MCF 10A (cell line): ENCODE results near the gene RNF157. TPM values are rescaled to one million over a fixed set of nuclear protein-coding genes. Genes with fewer than 3 reads are reported as not detected.

Experiments used
- BruUV-seq: library from RNA; stranded (reverse); fragments of 400-500 nt; replicated peaks from 2 replicates; lab custom pipeline; 2021; lab: Mats Ljungman, UMichigan
- CTCF ChIA-PET: fragments of 300-600 bp; sonication (Branson Sonifier 250); formaldehyde crosslinking; extraction: SDS; loops from one replicate; lab custom pipeline; 2021; ENCODE audit warnings: antibody characterized with exemption, inconsistent platforms; lab: Yijun Ruan, JAX
- POLR2A ChIA-PET: fragments of 300-600, 350-650 bp; sonication (Branson Sonifier 250); formaldehyde crosslinking; extraction: SDS; loops from one replicate; lab custom pipeline; 2020; ENCODE audit warnings: antibody characterized with exemption, inconsistent platforms; lab: Yijun Ruan, JAX
- DNase-seq: peaks from one replicate; pipeline ENCODE4 v3.0.0-alpha.2; 2018; ENCODE audit not compliant: unreplicated experiment
- H3K27ac Mint-ChIP-seq: one replicate; pipeline ENCODE4 v1.8.0; 2022; ENCODE audit warnings: mild to moderate bottlenecking, low read depth, mixed read lengths; ENCODE audit not compliant: unreplicated experiment
- H3K27me3 Mint-ChIP-seq: one replicate; pipeline ENCODE4 v1.8.0; 2022; ENCODE audit warnings: mixed read lengths; ENCODE audit not compliant: insufficient read depth, unreplicated experiment
- H3K36me3 Mint-ChIP-seq: one replicate; pipeline ENCODE4 v1.8.0; 2022; ENCODE audit warnings: mild to moderate bottlenecking, moderate library complexity, mixed read lengths; ENCODE audit not compliant: insufficient read depth, unreplicated experiment
- H3K4me1 Mint-ChIP-seq: one replicate; pipeline ENCODE4 v1.8.0; 2022; ENCODE audit warnings: mixed read lengths; ENCODE audit not compliant: insufficient read depth, unreplicated experiment
- H3K4me3 Mint-ChIP-seq: one replicate; pipeline ENCODE4 v1.8.0; 2022; ENCODE audit warnings: mild to moderate bottlenecking, moderate library complexity, mixed read lengths; ENCODE audit not compliant: unreplicated experiment
- H3K9me3 Mint-ChIP-seq: one replicate; pipeline ENCODE4 v1.8.0; 2022; ENCODE audit warnings: mixed read lengths; ENCODE audit not compliant: unreplicated experiment
- intact Hi-C: fragments of 100-400 bp; cut with micrococcal nuclease; formaldehyde crosslinking; loops from 2 replicates; pipeline ENCODE4 v1.14.1; 2022
- total RNA-seq: library from RNA; stranded (reverse); gene quantifications from 2 replicates; pipeline ENCODE4 v1.2.3, GENCODE V29; 2022
- TF ChIP-seq, protein P1 (sequence below): fragments of 200-600 bp; IDR thresholded peaks from one replicate; pipeline ENCODE4 v1.8.0; 2022; ENCODE audit warnings: antibody characterized with exemption, mild to moderate bottlenecking; ENCODE audit not compliant: unreplicated experiment

Gene RNF157
- total RNA-seq, 1 experiment from 2014 or later, result 0.44 TPM

DNA sequence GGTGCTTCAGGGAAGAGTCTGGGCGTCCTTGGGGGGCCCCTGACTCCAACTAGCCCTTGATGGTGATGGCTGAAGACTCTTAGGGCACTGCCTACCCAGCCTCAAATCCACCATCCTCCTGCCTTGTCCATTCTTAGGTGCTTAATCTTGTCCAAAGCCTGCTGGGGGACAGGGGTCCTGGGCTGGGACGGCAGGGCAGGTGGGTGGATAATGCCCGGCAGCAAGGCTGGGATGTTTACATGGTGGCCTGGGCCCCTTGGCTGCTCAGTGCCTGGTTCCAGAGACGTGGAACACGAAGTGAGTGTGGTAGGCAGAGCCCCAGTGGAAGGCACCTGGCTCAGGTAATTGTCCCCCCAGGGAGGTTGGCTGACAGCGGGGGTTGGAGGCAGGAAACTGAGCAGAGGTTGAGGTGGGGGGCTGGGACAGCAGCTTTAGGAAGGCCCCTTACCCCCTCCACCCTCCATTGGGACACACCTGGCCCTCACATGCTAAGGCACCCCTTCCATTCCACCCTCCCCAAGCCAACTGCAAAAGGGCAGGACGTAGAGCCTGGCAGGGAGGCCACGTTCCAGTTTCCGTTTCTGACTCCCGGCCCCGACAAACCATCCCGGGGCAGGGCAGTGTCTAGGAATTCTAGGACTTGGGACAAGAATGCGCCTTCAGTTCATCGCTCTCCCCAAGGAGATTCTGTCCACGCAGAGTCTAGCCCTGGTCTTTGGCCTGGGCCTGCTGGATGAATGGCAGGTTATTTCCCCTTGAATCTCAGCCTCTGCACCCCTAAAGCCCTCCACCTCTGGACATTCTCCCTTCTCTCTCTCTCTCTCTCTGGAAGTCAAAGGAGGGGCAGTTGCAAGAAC is 101.2 kb downstream of the RNF157 start:
- BruUV-seq, result no TSS peak
- DNase-seq, result no peak
- Mint-ChIP-seq H3K27me3 (no peaks in the 10 kb centered on the region), H3K4me1 (no peaks in the 10 kb centered on the region), H3K36me3 (no peaks in the 10 kb centered on the region), H3K4me3 (no peak overlapping the region), H3K9me3 (no peaks in the 10 kb centered on the region), H3K27ac (no peak overlapping the region)
- intact Hi-C loops, result no loop called here
- TF ChIP-seq, protein P1, sequence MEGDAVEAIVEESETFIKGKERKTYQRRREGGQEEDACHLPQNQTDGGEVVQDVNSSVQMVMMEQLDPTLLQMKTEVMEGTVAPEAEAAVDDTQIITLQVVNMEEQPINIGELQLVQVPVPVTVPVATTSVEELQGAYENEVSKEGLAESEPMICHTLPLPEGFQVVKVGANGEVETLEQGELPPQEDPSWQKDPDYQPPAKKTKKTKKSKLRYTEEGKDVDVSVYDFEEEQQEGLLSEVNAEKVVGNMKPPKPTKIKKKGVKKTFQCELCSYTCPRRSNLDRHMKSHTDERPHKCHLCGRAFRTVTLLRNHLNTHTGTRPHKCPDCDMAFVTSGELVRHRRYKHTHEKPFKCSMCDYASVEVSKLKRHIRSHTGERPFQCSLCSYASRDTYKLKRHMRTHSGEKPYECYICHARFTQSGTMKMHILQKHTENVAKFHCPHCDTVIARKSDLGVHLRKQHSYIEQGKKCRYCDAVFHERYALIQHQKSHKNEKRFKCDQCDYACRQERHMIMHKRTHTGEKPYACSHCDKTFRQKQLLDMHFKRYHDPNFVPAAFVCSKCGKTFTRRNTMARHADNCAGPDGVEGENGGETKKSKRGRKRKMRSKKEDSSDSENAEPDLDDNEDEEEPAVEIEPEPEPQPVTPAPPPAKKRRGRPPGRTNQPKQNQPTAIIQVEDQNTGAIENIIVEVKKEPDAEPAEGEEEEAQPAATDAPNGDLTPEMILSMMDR, result no peak
- ChIA-PET POLR2A (no interaction called here), CTCF (interaction anchor here (0.6 kb wide), 1 partner anchor 615 kb away, joined by 4 read pairs; no protein-coding TSS in a partner anchor)

DNA sequence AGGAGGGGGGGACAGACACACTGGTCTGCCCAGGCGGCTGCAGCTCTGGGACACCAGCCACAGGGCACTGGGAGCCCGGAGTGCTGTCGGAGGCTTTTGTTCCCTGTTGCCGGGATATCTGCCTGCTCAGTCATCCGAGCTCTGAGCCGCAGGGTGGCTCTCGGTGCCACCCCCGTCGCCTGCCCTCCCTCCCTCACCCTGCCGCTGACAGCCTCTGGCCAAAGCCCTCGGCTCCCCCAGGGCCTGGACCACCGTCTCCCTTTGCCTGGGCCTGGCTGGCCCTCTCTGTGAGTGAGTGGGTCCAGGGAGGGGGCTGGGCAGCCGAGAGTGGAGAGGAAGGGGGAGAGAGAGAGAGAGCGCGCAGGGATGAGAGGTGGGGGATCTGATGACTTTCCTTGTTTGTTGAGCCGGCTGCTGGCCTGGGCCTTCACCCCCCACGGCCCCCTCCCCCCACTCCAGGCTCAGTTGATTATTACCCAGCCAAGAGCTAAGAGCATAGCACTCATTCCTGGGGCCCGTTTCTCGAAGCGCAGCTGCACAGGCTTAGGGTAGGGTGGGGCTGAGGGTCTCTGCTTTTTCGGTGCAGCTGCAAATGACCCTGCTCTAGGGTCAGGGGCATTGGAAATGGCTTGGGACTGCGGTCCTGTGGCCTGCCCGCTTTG is 101.9 kb downstream of the RNF157 start:
- H3K9me3 Mint-ChIP-seq, result no peaks in the 10 kb centered on the region
- no peak overlapping the region for H3K4me3 Mint-ChIP-seq
- CTCF ChIA-PET, result interaction anchor here (0.6 kb wide), 1 partner anchor 615 kb away, joined by 4 read pairs; no protein-coding TSS in a partner anchor
- no peaks in the 10 kb centered on the region for H3K4me1 Mint-ChIP-seq
- no peak for DNase-seq
- TF ChIP-seq, protein P1, result no peak
- no peaks in the 10 kb centered on the region for H3K36me3 Mint-ChIP-seq
- no peak overlapping the region for H3K27ac Mint-ChIP-seq
- BruUV-seq, result no TSS peak
- intact Hi-C loops, result no loop called here
- no peaks in the 10 kb centered on the region for H3K27me3 Mint-ChIP-seq
- POLR2A ChIA-PET, result no interaction called here

DNA sequence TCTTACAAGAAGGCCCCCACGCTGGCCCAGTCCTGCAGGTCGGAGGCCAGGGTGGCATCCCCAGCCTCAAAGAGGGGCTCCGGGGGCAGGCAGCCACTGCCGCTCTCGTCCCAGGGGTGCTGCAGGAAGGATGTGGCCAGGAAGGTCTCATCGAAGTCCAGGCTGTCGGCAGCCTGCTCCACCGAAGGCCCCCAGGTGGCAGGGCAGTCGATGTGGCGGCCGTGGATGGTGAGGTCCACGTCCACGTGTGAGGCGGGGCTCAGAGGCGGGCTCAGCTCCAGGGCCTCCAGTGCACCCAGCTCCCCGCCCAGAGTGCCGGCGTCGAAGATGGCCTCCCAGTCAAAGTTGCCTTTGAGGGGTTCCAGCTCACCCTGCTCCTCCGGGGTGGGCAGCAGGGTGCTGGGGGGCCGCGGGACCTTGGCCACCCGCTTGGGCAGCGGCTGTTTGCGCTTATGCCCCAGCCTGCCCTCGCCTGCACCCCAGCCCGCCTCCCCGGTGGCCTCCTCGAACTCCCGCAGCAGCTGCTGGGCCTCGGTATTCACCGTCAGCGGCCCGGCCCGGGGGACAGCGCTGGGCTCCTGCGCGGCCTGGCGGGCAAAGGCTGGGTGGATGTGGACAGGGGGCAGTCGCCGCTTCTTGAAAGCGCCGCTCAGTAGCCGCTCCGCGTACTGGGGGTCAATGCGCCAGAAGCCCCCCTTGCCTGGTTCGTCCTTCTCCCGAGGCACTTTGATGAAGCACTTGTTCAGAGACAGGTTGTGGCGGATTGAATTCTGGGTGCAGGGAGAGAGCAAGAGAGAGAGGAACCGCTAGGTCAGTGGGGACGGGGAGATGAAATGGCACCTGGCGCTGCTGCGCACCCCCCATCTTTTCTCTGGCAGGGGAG is 102.7 kb downstream of the RNF157 start:
- CTCF ChIA-PET, result interaction anchor here (0.7 kb wide), 1 partner anchor 167 kb away, joined by 3 read pairs; no protein-coding TSS in a partner anchor
- no peak overlapping the region for H3K4me3 Mint-ChIP-seq

More for the DNA sequence above, 102.7 kb downstream of the RNF157 start:
- DNase-seq, result no peak
- Mint-ChIP-seq H3K36me3 (no peaks in the 10 kb centered on the region), H3K9me3 (no peaks in the 10 kb centered on the region), H3K27me3 (no peaks in the 10 kb centered on the region), H3K4me1 (peaks cover 4% of the 10 kb centered on the region), H3K27ac (no peak overlapping the region)
- TF ChIP-seq, protein P1, result no peak
- intact Hi-C loops, result no loop called here
- no TSS peak for BruUV-seq
- POLR2A ChIA-PET, result no interaction called here
